NB4 (cell line): Measurements from ENCODE around the gene ZC3H14.

Source experiments
- DNase-seq: peaks from one replicate; pipeline ENCODE4 v3.0.0; 2010; ENCODE audit warnings: low read depth
- H3K4me3 ChIP-seq: one replicate; pipeline ENCODE4 v1.5.1; 2011; ENCODE audit warnings: mild to moderate bottlenecking, low read depth, low read length, moderate library complexity
- CTCF ChIP-seq: IDR thresholded peaks from one replicate; pipeline ENCODE4 v1.5.1; 2012; ENCODE audit warnings: low read depth, low read length
- MAX ChIP-seq: IDR thresholded peaks from 2 replicates; pipeline ENCODE4 v1.6.1; 2011; ENCODE audit warnings: low read depth, low read length
- MYC ChIP-seq: IDR thresholded peaks from 2 replicates; pipeline ENCODE4 v1.6.1; 2011; ENCODE audit warnings: low read depth, low read length
- POLR2A ChIP-seq: IDR thresholded peaks from 2 replicates; pipeline ENCODE4 v1.6.1; 2011; ENCODE audit warnings: mild to moderate bottlenecking; ENCODE audit not compliant: insufficient read length; ENCODE audit errors: extremely low read depth

Gene ZC3H14

GRCh38 chr14:88616697-88617096, 53.9 kb downstream of the ZC3H14 start:
- no peak overlapping the region for H3K4me3 ChIP-seq
- DNase-seq, result no peak
- TF ChIP-seq CTCF, result no peak
- no peak for TF ChIP-seq MAX
- TF ChIP-seq MYC, result no peak
- no peak for TF ChIP-seq POLR2A

GRCh38 chr14:88617479-88617878, 54.6 kb downstream of the ZC3H14 start:
- TF ChIP-seq POLR2A, result no peak
- TF ChIP-seq CTCF, result no peak
- no peak for TF ChIP-seq MYC
- no peak for TF ChIP-seq MAX
- H3K4me3 ChIP-seq, result no peak overlapping the region

GRCh38 chr14:88618476-88618875, 55.6 kb downstream of the ZC3H14 start:
- no peak for DNase-seq
- TF ChIP-seq MYC (no peak), POLR2A (no peak), MAX (no peak), CTCF (no peak)
- H3K4me3 ChIP-seq, result no peak overlapping the region

More at GRCh38 chr14:88617479-88617878, 54.6 kb downstream of the ZC3H14 start:
- no peak for DNase-seq

- no peak for DNase-seq
- TF ChIP-seq MYC, result no peak
- no peak for TF ChIP-seq CTCF
- no peak for TF ChIP-seq MAX
- no peak for TF ChIP-seq POLR2A
- H3K4me3 ChIP-seq, result no peak overlapping the region
Measured at GRCh38 chr14:88621100-88621499, 58.3 kb downstream of the ZC3H14 start.

GRCh38 chr14:88625671-88626070, 62.8 kb downstream of the ZC3H14 start:
- no peak for TF ChIP-seq CTCF
- TF ChIP-seq POLR2A, result no peak
- TF ChIP-seq MYC, result no peak
- TF ChIP-seq MAX, result no peak
- DNase-seq, result no peak
- no peak overlapping the region for H3K4me3 ChIP-seq

- TF ChIP-seq POLR2A (no peak), MAX (no peak), MYC (no peak), CTCF (no peak)
- no peak overlapping the region for H3K4me3 ChIP-seq
- no peak for DNase-seq
Measured at GRCh38 chr14:88628033-88628432, 65.2 kb downstream of the ZC3H14 start.
